HepG2 (cell line): ENCODE data around the gene CAPN10. TPM values are rescaled to one million over a fixed set of nuclear protein-coding genes. Genes with fewer than 3 reads are reported as not detected.

Experiments
- ATF1 ChIP-seq: IDR thresholded peaks from 2 replicates; pipeline ENCODE4 v1.6.1; 2016; ENCODE audit warnings: mild to moderate bottlenecking, control low read depth
- DBP ChIP-seq: sonication (generic); formaldehyde crosslinking; IDR thresholded peaks from 2 replicates; pipeline ENCODE4 v1.4.0; 2020; ENCODE audit warnings: missing genetic modification reagents; ENCODE audit errors: not compliant biosample characterization
- ESRRA ChIP-seq: sonication (generic); formaldehyde crosslinking; IDR thresholded peaks from 2 replicates; pipeline ENCODE4 v1.5.1; 2020; ENCODE audit warnings: mild to moderate bottlenecking, low read depth, missing genetic modification reagents
- HCFC1 ChIP-seq: fragments of 150-350 bp; IDR thresholded peaks from 2 replicates; pipeline ENCODE4 v1.6.1; 2014; ENCODE audit warnings: low read depth, low read length
- HOXA9 ChIP-seq: sonication (generic); formaldehyde crosslinking; IDR thresholded peaks from 2 replicates; pipeline ENCODE4 v1.8.1; 2022; ENCODE audit warnings: missing genetic modification reagents, mild to moderate bottlenecking, moderate library complexity, borderline replicate concordance
- KDM5B ChIP-seq: sonication (generic); formaldehyde crosslinking; IDR thresholded peaks from 2 replicates; pipeline ENCODE4 v1.4.0; 2020; ENCODE audit warnings: missing genetic modification reagents, mild to moderate bottlenecking, borderline replicate concordance
- KMT2A ChIP-seq: sonication (generic); formaldehyde crosslinking; IDR thresholded peaks from 2 replicates; pipeline ENCODE4 v1.4.0; 2020; ENCODE audit warnings: missing genetic modification reagents
- MED13 ChIP-seq: sonication (generic); formaldehyde crosslinking; IDR thresholded peaks from 2 replicates; pipeline ENCODE4 v1.5.0; 2020; ENCODE audit warnings: missing genetic modification reagents
- RCOR2 ChIP-seq: IDR thresholded peaks from 2 replicates; pipeline ENCODE4 v1.6.1; 2016; ENCODE audit warnings: missing biosample characterization, missing genetic modification reagents
- RNF219 ChIP-seq: sonication (generic); formaldehyde crosslinking; IDR thresholded peaks from 2 replicates; pipeline ENCODE4 v1.5.0; 2020; ENCODE audit warnings: mild to moderate bottlenecking, missing genetic modification reagents
- SP4 ChIP-seq: sonication (generic); formaldehyde crosslinking; IDR thresholded peaks from 2 replicates; pipeline ENCODE4 v1.8.1; 2023; ENCODE audit warnings: mild to moderate bottlenecking, missing genetic modification reagents
- ZBED4 ChIP-seq: sonication (generic); formaldehyde crosslinking; IDR thresholded peaks from 2 replicates; pipeline ENCODE4 v1.4.0; 2020; ENCODE audit warnings: missing genetic modification reagents, borderline replicate concordance
- ZBTB1 ChIP-seq: sonication (generic); formaldehyde crosslinking; IDR thresholded peaks from 2 replicates; pipeline ENCODE4 v1.4.0; 2020; ENCODE audit warnings: missing genetic modification reagents, borderline replicate concordance
- ZFP62 ChIP-seq: sonication (generic); formaldehyde crosslinking; IDR thresholded peaks from 2 replicates; pipeline ENCODE4 v1.4.0; 2020; ENCODE audit warnings: missing genetic modification reagents
- ZNF33A ChIP-seq: sonication (generic); formaldehyde crosslinking; IDR thresholded peaks from 2 replicates; pipeline ENCODE4 v1.5.1; 2020; ENCODE audit warnings: missing genetic modification reagents, mild to moderate bottlenecking, moderate library complexity, borderline replicate concordance
- ZNF550 ChIP-seq: sonication (generic); formaldehyde crosslinking; IDR thresholded peaks from 2 replicates; pipeline ENCODE4 v1.4.0; 2020; ENCODE audit warnings: mild to moderate bottlenecking, missing genetic modification reagents, borderline replicate concordance
- ZNF552 ChIP-seq: sonication (generic); formaldehyde crosslinking; IDR thresholded peaks from 2 replicates; pipeline ENCODE4 v1.9.0; 2022; ENCODE audit warnings: missing genetic modification reagents, mild to moderate bottlenecking, borderline replicate concordance
- ZNF577 ChIP-seq: sonication (generic); formaldehyde crosslinking; IDR thresholded peaks from 2 replicates; pipeline ENCODE4 v1.4.0; 2020; ENCODE audit warnings: mild to moderate bottlenecking, low read depth, missing genetic modification reagents, borderline replicate concordance
- ZNF773 ChIP-seq: sonication (generic); formaldehyde crosslinking; IDR thresholded peaks from 2 replicates; pipeline ENCODE4 v1.4.0; 2020; ENCODE audit warnings: missing genetic modification reagents, borderline replicate concordance
- ZNF790 ChIP-seq: sonication (generic); formaldehyde crosslinking; IDR thresholded peaks from 2 replicates; pipeline ENCODE4 v1.8.0; 2022; ENCODE audit warnings: missing genetic modification reagents, mild to moderate bottlenecking, borderline replicate concordance
- polyA plus RNA-seq, 8 experiments: library from polyadenylated mRNA; depleted of rRNA in 3 of 8; stranded (reverse) in 7 of 8; unstranded in 1 of 8; fragments of >200 nt; fragmentation: Illumina TruSeq in 4 of 8; extraction: Trizol in 4 of 8; gene quantifications; 2 replicates each; pipeline versions ENCODE4 v1.2.1 to v1.2.3, GENCODE V29; 2011 to 2016; ENCODE audit warnings: low read depth in 4 of 8, missing spikeins in 1 of 8, mixed read lengths in 1 of 8; ENCODE audit not compliant: insufficient read depth in 1 of 8
- total RNA-seq, 5 experiments: library from RNA; depleted of rRNA; stranded (reverse); fragments of >200 nt; fragmentation: Illumina TruSeq; extraction: Trizol; gene quantifications; 2 replicates each; pipeline ENCODE4 v1.2.3, GENCODE V29; 2016; ENCODE audit warnings: low read depth in 1 of 5
- TF ChIP-seq, protein P1 (sequence below): sonication (generic); IDR thresholded peaks from 2 replicates; pipeline ENCODE4 v1.6.1; 2016; ENCODE audit warnings: low read depth, borderline replicate concordance
- TF ChIP-seq, protein P2 (sequence below): sonication (generic); formaldehyde crosslinking; IDR thresholded peaks from 2 replicates; pipeline ENCODE4 v1.4.0; 2020; ENCODE audit warnings: missing genetic modification reagents, mild to moderate bottlenecking, borderline replicate concordance

The CAPN10 gene
- total and polyA plus RNA-seq, 2 of the 13 experiments (the other 11 are each of a cell fraction or from before 2014, with no cell fraction given), result 27.6 to 32.4 TPM

DNA sequence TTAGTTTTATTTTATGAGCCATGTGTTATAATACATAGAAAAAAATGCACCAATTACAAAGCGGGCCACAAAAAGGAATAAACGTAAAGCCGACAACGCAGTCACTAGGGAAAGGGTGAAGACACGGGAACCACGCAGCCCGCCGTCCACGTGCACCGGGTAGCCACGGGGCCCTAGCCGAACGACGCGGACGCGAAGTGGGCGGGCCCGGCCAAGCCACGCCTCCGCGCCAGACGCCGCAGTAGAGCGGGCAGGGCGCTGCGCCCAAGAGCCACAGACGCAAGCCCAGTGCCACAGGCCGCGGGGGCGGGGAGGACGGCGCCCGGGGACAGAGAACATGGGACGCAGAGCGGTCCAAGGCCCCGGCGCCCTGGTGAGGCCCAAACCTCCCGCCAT, 26.5 kb upstream of the CAPN10 start, which contains the start of gene DUSP28 (continued):
- no peak for TF ChIP-seq ZNF577 (CRISPR knock-in tag)
- TF ChIP-seq RNF219 (CRISPR knock-in tag), result no peak
- TF ChIP-seq ZNF550 (CRISPR knock-in tag), result no peak
- TF ChIP-seq ZBTB1 (CRISPR knock-in tag), result no peak
- TF ChIP-seq ZNF790 (CRISPR knock-in tag), result no peak
- peak; percentile 68 for TF ChIP-seq KDM5B (CRISPR knock-in tag)
- peak; percentile 49 for TF ChIP-seq DBP (CRISPR knock-in tag)
- TF ChIP-seq SP4 (CRISPR knock-in tag), result peak; percentile 86
- TF ChIP-seq ZFP62, result no peak
- peak; percentile 22; the same call in 1 of the 2 replicates for TF ChIP-seq ESRRA (CRISPR knock-in tag)
- no peak for TF ChIP-seq ATF1 (CRISPR knock-in tag)
- TF ChIP-seq, protein P1, sequence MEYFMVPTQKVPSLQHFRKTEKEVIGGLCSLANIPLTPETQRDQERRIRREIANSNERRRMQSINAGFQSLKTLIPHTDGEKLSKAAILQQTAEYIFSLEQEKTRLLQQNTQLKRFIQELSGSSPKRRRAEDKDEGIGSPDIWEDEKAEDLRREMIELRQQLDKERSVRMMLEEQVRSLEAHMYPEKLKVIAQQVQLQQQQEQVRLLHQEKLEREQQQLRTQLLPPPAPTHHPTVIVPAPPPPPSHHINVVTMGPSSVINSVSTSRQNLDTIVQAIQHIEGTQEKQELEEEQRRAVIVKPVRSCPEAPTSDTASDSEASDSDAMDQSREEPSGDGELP, result no peak
- peak; percentile 73 for TF ChIP-seq HOXA9
- no peak; the same call in 1 of the 2 replicates for TF ChIP-seq ZNF773 (CRISPR knock-in tag)
- TF ChIP-seq MED13 (CRISPR knock-in tag), result peak; percentile 68; the same call in 1 of the 2 replicates
- TF ChIP-seq, protein P2, sequence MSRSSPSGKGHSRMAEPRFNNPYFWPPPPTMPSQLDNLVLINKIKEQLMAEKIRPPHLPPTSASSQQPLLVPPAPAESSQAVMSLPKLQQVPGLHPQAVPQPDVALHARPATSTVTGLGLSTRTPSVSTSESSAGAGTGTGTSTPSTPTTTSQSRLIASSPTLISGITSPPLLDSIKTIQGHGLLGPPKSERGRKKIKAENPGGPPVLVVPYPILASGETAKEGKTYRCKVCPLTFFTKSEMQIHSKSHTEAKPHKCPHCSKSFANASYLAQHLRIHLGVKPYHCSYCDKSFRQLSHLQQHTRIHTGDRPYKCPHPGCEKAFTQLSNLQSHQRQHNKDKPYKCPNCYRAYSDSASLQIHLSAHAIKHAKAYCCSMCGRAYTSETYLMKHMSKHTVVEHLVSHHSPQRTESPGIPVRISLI (CRISPR knock-in tag), result peak; percentile 17; the same call in 1 of the 2 replicates
- peak; percentile 32; the same call in 1 of the 2 replicates for TF ChIP-seq KMT2A (CRISPR knock-in tag)
- no peak for TF ChIP-seq HCFC1
- TF ChIP-seq ZNF552, result no peak
- TF ChIP-seq ZBED4 (CRISPR knock-in tag), result no peak; the same call in 1 of the 2 replicates
- no peak for TF ChIP-seq RCOR2 (CRISPR knock-in tag)
- no peak; the same call in 1 of the 2 replicates for TF ChIP-seq ZNF33A (CRISPR knock-in tag)
